ENCODE results near the gene HSD17B1. TPM values are rescaled to one million over a fixed set of nuclear protein-coding genes. Genes with fewer than 3 reads are reported as not detected.
"Not testable (repeated sequence)": the region's sequence is repeated elsewhere in the genome, so short reads cannot be mapped to it uniquely, and the experiment has no call there.

Gene HSD17B1, protein sequence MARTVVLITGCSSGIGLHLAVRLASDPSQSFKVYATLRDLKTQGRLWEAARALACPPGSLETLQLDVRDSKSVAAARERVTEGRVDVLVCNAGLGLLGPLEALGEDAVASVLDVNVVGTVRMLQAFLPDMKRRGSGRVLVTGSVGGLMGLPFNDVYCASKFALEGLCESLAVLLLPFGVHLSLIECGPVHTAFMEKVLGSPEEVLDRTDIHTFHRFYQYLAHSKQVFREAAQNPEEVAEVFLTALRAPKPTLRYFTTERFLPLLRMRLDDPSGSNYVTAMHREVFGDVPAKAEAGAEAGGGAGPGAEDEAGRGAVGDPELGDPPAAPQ
- polyA plus RNA-seq (2012; ENCODE audit: insufficient read length, low read depth) = 13.9 TPM

DNA sequence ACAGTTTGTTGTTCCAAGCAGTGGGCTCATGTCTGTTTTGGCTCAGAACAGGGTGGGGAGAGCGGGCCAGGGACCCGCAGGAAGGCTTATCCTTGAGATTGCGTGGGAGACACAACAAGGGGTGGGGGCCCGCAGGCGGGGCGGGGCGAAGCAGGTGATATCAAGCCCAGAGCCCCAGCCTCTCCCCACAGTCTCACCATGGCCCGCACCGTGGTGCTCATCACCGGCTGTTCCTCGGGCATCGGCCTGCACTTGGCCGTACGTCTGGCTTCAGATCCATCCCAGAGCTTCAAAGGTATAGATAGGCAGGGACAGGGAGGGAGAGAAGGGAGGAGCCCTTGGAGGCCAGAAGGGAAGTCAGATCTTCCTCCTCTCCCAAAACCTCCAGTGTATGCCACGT, at the start of gene HSD17B1:
HSD17B1 (plus strand) TSS at position 188 of the 400 bp plus-strand sequence; CDS start at position 199, 11 bp downstream.
- TF ChIP-seq, protein P1, sequence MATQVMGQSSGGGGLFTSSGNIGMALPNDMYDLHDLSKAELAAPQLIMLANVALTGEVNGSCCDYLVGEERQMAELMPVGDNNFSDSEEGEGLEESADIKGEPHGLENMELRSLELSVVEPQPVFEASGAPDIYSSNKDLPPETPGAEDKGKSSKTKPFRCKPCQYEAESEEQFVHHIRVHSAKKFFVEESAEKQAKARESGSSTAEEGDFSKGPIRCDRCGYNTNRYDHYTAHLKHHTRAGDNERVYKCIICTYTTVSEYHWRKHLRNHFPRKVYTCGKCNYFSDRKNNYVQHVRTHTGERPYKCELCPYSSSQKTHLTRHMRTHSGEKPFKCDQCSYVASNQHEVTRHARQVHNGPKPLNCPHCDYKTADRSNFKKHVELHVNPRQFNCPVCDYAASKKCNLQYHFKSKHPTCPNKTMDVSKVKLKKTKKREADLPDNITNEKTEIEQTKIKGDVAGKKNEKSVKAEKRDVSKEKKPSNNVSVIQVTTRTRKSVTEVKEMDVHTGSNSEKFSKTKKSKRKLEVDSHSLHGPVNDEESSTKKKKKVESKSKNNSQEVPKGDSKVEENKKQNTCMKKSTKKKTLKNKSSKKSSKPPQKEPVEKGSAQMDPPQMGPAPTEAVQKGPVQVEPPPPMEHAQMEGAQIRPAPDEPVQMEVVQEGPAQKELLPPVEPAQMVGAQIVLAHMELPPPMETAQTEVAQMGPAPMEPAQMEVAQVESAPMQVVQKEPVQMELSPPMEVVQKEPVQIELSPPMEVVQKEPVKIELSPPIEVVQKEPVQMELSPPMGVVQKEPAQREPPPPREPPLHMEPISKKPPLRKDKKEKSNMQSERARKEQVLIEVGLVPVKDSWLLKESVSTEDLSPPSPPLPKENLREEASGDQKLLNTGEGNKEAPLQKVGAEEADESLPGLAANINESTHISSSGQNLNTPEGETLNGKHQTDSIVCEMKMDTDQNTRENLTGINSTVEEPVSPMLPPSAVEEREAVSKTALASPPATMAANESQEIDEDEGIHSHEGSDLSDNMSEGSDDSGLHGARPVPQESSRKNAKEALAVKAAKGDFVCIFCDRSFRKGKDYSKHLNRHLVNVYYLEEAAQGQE (IDR thresholded peaks at IDR 0.05; ENCODE audit: insufficient read depth in 1 of 2, low read depth in 2 of 2, low read length in 2 of 2) = not testable (repeated sequence)
- not testable (repeated sequence) for TF ChIP-seq FOXP2 (optimal IDR thresholded peaks at IDR 0.05; ENCODE audit: borderline replicate concordance, extremely low read depth, extremely low read length, insufficient read depth); TAF1 (IDR thresholded peaks at IDR 0.05; ENCODE audit: borderline replicate concordance, insufficient read depth, low read length)

DNA sequence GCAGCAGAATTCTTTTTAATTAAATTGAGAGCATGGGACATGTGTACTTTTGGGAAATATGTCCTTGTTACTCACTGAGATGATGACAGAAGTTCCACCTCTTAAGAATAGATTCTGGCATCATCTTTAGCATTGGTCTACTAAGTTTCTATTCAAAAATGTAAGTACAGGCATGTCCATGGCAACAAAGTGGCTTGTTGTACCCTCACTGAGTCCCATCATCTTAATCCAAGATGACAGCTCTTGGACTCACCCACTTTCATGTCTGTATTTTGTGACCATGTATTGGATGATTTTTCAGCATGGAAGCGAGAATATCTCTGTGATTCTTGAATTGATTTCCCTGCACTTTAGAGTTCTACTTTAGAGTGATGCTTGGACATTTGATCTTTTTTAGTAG, 49.8 kb upstream of the HSD17B1 start:
- TF ChIP-seq TAF1 (IDR thresholded peaks at IDR 0.05; ENCODE audit: borderline replicate concordance, insufficient read depth, low read length) = no peak
- TF ChIP-seq, protein P1 (IDR thresholded peaks at IDR 0.05; ENCODE audit: insufficient read depth in 1 of 2, low read depth in 2 of 2, low read length in 2 of 2) = no peak
- no peak for TF ChIP-seq FOXP2 (optimal IDR thresholded peaks at IDR 0.05; ENCODE audit: borderline replicate concordance, extremely low read depth, extremely low read length, insufficient read depth)
- TF ChIP-seq SIN3A (IDR thresholded peaks at IDR 0.05; ENCODE audit: borderline replicate concordance, insufficient read depth, low read length) = no peak
- TF ChIP-seq POLR2AphosphoS5 (IDR thresholded peaks at IDR 0.05; ENCODE audit: low read depth, low read length) = no peak

DNA sequence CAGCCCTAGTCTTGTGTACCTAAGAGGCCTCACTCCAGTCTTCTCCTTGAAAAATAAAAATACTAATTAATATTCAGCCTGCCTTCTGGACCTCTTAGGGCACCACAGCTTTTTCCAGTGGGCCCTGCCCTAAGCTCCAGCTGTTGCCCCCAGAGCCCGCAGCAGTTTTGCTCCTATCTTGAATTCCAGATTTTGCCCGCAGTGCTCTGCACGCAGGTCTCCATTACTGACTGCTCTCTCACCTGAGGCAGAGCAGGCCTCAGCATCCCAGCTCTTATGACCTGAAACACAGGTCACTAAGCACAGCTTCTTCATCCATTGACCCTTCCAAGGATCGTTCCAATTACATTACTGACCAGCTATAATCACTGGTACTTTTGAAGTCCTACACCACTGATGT, 45.1 kb upstream of the HSD17B1 start:
- TF ChIP-seq FOXP2 (optimal IDR thresholded peaks at IDR 0.05; ENCODE audit: borderline replicate concordance, extremely low read depth, extremely low read length, insufficient read depth) = no peak
- no peak for TF ChIP-seq POLR2AphosphoS5 (IDR thresholded peaks at IDR 0.05; ENCODE audit: low read depth, low read length)
- TF ChIP-seq SIN3A (IDR thresholded peaks at IDR 0.05; ENCODE audit: borderline replicate concordance, insufficient read depth, low read length) = no peak
- TF ChIP-seq, protein P1 (IDR thresholded peaks at IDR 0.05; ENCODE audit: insufficient read depth in 1 of 2, low read depth in 2 of 2, low read length in 2 of 2) = no peak
- TF ChIP-seq TAF1 (IDR thresholded peaks at IDR 0.05; ENCODE audit: borderline replicate concordance, insufficient read depth, low read length) = no peak

DNA sequence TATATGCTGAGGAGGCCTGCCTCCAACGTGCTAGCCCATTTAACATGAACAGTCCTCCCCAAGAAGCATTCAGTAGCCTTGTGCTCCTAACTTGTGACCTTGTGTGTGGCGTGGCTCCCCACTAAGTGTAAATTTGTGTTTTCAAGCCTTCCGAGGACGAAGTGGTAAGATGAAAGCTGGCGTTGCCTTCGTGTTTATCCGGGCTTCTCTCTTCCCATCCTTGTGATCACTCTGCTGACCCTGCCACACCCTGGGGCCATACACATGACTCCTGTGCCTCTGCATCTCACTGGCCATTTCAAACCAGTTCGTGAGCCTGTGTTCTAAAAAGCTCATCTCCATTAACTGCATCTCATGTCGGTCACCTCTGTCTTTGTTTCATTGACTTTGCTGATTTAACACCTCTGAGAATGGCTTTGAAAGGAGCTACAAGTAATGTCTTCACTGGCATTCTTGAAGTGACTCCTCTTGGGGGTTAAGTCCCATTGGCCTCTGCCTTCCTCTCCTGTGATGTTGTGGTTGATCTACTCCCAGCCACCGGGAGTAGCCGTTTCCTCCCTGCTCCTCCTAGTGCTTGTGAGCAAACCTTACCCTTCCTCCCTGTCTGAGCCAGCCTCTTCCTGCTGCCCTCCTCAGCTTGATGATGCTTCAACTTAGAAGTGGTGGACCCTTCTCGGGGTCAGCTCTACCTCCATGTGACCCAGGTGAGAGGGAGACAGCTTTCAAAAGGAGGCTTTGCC, 44.1 kb upstream of the HSD17B1 start:
- TF ChIP-seq SIN3A (IDR thresholded peaks at IDR 0.05; ENCODE audit: borderline replicate concordance, insufficient read depth, low read length) = no peak
- TF ChIP-seq, protein P1 (IDR thresholded peaks at IDR 0.05; ENCODE audit: insufficient read depth in 1 of 2, low read depth in 2 of 2, low read length in 2 of 2) = no peak
- no peak for TF ChIP-seq TAF1 (IDR thresholded peaks at IDR 0.05; ENCODE audit: borderline replicate concordance, insufficient read depth, low read length)
- no peak for TF ChIP-seq POLR2AphosphoS5 (IDR thresholded peaks at IDR 0.05; ENCODE audit: low read depth, low read length)
- TF ChIP-seq FOXP2 (optimal IDR thresholded peaks at IDR 0.05; ENCODE audit: borderline replicate concordance, extremely low read depth, extremely low read length, insufficient read depth) = no peak

All from PFSK-1 (cell line).